Measurements from ENCODE around the gene TYR. TPM values are rescaled to one million over a fixed set of nuclear protein-coding genes. Genes with fewer than 3 reads are reported as not detected.

The TYR gene
- total RNA-seq, 1 experiment from 2014 or later: not detected

- no peaks in the 10 kb centered on the region for H3K9me3 ChIP-seq (ENCODE audit: insufficient read depth, low read depth)
- H3K9me2 ChIP-seq (ENCODE audit: insufficient read depth): no peaks in the 10 kb centered on the region
- no TSS peak for BruUV-seq (replicated peaks)
- intact Hi-C loops (cut with micrococcal nuclease; ENCODE audit: unreplicated experiment): no loop called here
- no peaks in the 10 kb centered on the region for H4K20me1 ChIP-seq (ENCODE audit: insufficient read depth)
- no peaks in the 10 kb centered on the region for H3K27me3 ChIP-seq (ENCODE audit: insufficient read depth, low read depth)
- no peaks in the 10 kb centered on the region for H3K79me2 ChIP-seq (ENCODE audit: low read depth)
- no peak overlapping the region for H3K27ac ChIP-seq
- H2AFZ ChIP-seq: no peak overlapping the region
- no peaks in the 10 kb centered on the region for H3F3A ChIP-seq (ENCODE audit: insufficient read depth, low read depth)
- no peak overlapping the region for H3K4me3 ChIP-seq
- H3K36me3 ChIP-seq (ENCODE audit: low read depth): no peaks in the 10 kb centered on the region
- no peaks in the 10 kb centered on the region for H3K4me1 ChIP-seq (replicated peaks; ENCODE audit: insufficient read depth)
- no peak overlapping the region for H3K4me2 ChIP-seq
- no peak for DNase-seq
- CTCF ChIA-PET: no interaction called here
- TF ChIP-seq EZH2 (IDR thresholded peaks at IDR 0.05; ENCODE audit: low read depth) (no peak), CTCF (conservative IDR thresholded peaks at IDR 0.05) (no peak)
- POLR2A ChIA-PET (ENCODE audit: unreplicated experiment): no interaction called here
These were observed 5.3 kb downstream of the TYR start for GRCh38 chr11:89182773-89183518.

DNA sequence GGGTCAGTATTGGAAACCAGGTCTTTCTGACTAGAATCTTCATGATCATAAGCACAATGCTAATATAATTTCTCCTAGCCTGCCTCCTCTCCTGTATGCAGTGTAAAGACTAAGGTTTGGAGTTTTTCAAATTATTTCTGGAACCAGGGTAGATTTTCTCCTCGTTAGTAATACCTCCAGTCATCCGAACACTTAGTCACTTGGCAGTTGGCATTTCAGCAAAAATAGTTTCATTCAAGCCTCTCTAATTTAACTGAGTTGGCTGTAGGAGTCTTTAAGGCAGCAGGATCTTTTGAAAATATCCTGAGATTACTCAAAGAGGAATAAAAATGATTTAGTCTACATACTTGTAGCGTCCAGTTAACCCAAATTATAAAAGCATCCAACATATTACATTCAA lies 6.3 kb downstream of the TYR start:
- H3K36me3 ChIP-seq (ENCODE audit: low read depth): no peaks in the 10 kb centered on the region
- H3K9me3 ChIP-seq (ENCODE audit: insufficient read depth, low read depth): no peaks in the 10 kb centered on the region
- intact Hi-C loops (cut with micrococcal nuclease; ENCODE audit: unreplicated experiment): no loop called here
- no peak overlapping the region for H2AFZ ChIP-seq
- CTCF ChIA-PET: no interaction called here
- POLR2A ChIA-PET (ENCODE audit: unreplicated experiment): no interaction called here
- H3K79me2 ChIP-seq (ENCODE audit: low read depth): no peaks in the 10 kb centered on the region
- no peaks in the 10 kb centered on the region for H3K27me3 ChIP-seq (ENCODE audit: insufficient read depth, low read depth)
- H3K4me1 ChIP-seq (replicated peaks; ENCODE audit: insufficient read depth): no peaks in the 10 kb centered on the region
- no peak overlapping the region for H3K4me2 ChIP-seq
- BruUV-seq (replicated peaks): no TSS peak
- H3K9me2 ChIP-seq (ENCODE audit: insufficient read depth): no peaks in the 10 kb centered on the region
- H3K27ac ChIP-seq: no peak overlapping the region
- TF ChIP-seq EZH2 (IDR thresholded peaks at IDR 0.05; ENCODE audit: low read depth) (no peak), CTCF (conservative IDR thresholded peaks at IDR 0.05) (no peak)
- no peaks in the 10 kb centered on the region for H3F3A ChIP-seq (ENCODE audit: insufficient read depth, low read depth)
- no peak for DNase-seq
- no peak overlapping the region for H3K4me3 ChIP-seq
- no peaks in the 10 kb centered on the region for H4K20me1 ChIP-seq (ENCODE audit: insufficient read depth)

- ChIA-PET CTCF (no interaction called here), POLR2A (ENCODE audit: unreplicated experiment) (no interaction called here)
- H3K9me3 ChIP-seq (ENCODE audit: insufficient read depth, low read depth): no peaks in the 10 kb centered on the region
- no peaks in the 10 kb centered on the region for H3K9me2 ChIP-seq (ENCODE audit: insufficient read depth)
- no peaks in the 10 kb centered on the region for H3K4me1 ChIP-seq (replicated peaks; ENCODE audit: insufficient read depth)
- H3K27ac ChIP-seq: no peak overlapping the region
- H4K20me1 ChIP-seq (ENCODE audit: insufficient read depth): no peaks in the 10 kb centered on the region
- no peak overlapping the region for H3K4me3 ChIP-seq
- no peak for TF ChIP-seq CTCF (conservative IDR thresholded peaks at IDR 0.05)
- no peak for TF ChIP-seq EZH2 (IDR thresholded peaks at IDR 0.05; ENCODE audit: low read depth)
- intact Hi-C loops (cut with micrococcal nuclease; ENCODE audit: unreplicated experiment): no loop called here
- no peak overlapping the region for H3K4me2 ChIP-seq
- H3F3A ChIP-seq (ENCODE audit: insufficient read depth, low read depth): no peaks in the 10 kb centered on the region
- no peaks in the 10 kb centered on the region for H3K36me3 ChIP-seq (ENCODE audit: low read depth)
- no peak for DNase-seq
- H2AFZ ChIP-seq: no peak overlapping the region
- no TSS peak for BruUV-seq (replicated peaks)
- no peaks in the 10 kb centered on the region for H3K27me3 ChIP-seq (ENCODE audit: insufficient read depth, low read depth)
- H3K79me2 ChIP-seq (ENCODE audit: low read depth): no peaks in the 10 kb centered on the region
These were observed 12.1 kb downstream of the TYR start for GRCh38 chr11:89189776-89190175.

All from PC-9 (cell line).